ENCODE data around the gene SPACA7.

GRCh38 chr13:112438094-112438493 is 61.9 kb downstream of the SPACA7 start:
- TF ChIP-seq CTCF (IDR thresholded peaks at IDR 0.05) (no peak), POLR2A (IDR thresholded peaks at IDR 0.05) (no peak)
